ENCODE results near the gene ELP2.

ELP2 gene

DNA sequence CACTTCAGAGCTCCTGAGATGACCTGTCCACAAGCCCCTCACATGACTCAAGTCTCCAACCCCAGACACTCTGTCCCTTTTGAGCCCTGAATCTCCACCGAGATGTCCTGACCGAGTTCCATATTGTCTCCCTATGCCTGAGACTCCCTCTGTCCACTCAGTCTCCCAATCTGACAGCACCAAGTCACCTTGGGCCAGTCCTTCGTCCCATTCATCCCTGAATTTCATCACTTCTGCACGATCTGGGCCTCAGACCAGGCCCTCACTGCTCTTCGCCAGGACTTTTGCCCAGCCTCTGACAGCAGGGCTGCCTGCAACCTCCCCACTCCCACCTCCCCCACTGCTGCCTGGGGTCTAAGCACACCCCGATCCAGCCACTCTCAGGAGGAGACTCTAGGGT lies 53.3 kb downstream of the ELP2 start:
- Histone ChIP-seq H3K36me3 (ENCODE audit: insufficient read depth) (no peaks in the 10 kb centered on the region), H4K20me1 (ENCODE audit: insufficient read depth) (no peaks in the 10 kb centered on the region), H3K27me3 (ENCODE audit: insufficient read depth, low read depth) (no peaks in the 10 kb centered on the region; the same call in 1 of the 2 replicates), H3K79me2 (ENCODE audit: insufficient read depth, low read depth) (no peaks in the 10 kb centered on the region), H3K9ac (no peak overlapping the region), H2AFZ (ENCODE audit: low read depth) (no peak overlapping the region), H3K27ac (no peak overlapping the region), H3K4me1 (ENCODE audit: low read depth, poor library complexity, severe bottlenecking) (peaks cover 3% of the 10 kb centered on the region), H3K4me2 (no peak overlapping the region), H3K4me3 (IDR thresholded peaks at IDR 0.05; ENCODE audit: insufficient read depth, low read depth, low read length) (no peak overlapping the region)
- TF ChIP-seq, protein P1, sequence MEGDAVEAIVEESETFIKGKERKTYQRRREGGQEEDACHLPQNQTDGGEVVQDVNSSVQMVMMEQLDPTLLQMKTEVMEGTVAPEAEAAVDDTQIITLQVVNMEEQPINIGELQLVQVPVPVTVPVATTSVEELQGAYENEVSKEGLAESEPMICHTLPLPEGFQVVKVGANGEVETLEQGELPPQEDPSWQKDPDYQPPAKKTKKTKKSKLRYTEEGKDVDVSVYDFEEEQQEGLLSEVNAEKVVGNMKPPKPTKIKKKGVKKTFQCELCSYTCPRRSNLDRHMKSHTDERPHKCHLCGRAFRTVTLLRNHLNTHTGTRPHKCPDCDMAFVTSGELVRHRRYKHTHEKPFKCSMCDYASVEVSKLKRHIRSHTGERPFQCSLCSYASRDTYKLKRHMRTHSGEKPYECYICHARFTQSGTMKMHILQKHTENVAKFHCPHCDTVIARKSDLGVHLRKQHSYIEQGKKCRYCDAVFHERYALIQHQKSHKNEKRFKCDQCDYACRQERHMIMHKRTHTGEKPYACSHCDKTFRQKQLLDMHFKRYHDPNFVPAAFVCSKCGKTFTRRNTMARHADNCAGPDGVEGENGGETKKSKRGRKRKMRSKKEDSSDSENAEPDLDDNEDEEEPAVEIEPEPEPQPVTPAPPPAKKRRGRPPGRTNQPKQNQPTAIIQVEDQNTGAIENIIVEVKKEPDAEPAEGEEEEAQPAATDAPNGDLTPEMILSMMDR (conservative IDR thresholded peaks at IDR 0.05; ENCODE audit: low read depth, low read length) = no peak

DNA sequence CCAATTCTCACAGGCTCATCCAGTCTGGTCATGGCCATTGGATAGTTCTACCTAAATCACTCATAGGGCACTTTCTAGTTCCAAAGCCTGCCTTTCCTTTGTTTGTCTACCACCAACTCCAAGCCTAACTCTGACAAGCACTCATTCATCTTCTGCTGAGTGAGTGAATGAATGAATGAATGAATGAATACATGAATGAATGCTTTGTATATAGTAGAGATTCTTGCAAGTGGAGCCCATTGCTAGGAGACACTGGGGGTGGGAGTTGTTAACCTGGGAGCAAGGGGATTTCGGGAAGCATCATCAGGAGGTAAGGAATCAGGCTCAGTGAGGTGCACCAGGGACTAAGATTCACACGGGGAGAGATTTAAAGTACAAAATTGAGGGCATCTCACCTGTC lies 54.3 kb downstream of the ELP2 start:
- Histone ChIP-seq H3K9ac (no peak overlapping the region), H2AFZ (ENCODE audit: low read depth) (no peak overlapping the region), H3K27ac (no peak overlapping the region), H3K79me2 (ENCODE audit: insufficient read depth, low read depth) (no peaks in the 10 kb centered on the region), H3K4me3 (IDR thresholded peaks at IDR 0.05; ENCODE audit: insufficient read depth, low read depth, low read length) (no peak overlapping the region), H3K27me3 (ENCODE audit: insufficient read depth, low read depth) (no peaks in the 10 kb centered on the region; the same call in 1 of the 2 replicates), H3K4me1 (ENCODE audit: low read depth, poor library complexity, severe bottlenecking) (peaks cover 3% of the 10 kb centered on the region), H4K20me1 (ENCODE audit: insufficient read depth) (no peaks in the 10 kb centered on the region), H3K4me2 (no peak overlapping the region), H3K36me3 (ENCODE audit: insufficient read depth) (no peaks in the 10 kb centered on the region)
- TF ChIP-seq, protein P1 (conservative IDR thresholded peaks at IDR 0.05; ENCODE audit: low read depth, low read length) = no peak

DNA sequence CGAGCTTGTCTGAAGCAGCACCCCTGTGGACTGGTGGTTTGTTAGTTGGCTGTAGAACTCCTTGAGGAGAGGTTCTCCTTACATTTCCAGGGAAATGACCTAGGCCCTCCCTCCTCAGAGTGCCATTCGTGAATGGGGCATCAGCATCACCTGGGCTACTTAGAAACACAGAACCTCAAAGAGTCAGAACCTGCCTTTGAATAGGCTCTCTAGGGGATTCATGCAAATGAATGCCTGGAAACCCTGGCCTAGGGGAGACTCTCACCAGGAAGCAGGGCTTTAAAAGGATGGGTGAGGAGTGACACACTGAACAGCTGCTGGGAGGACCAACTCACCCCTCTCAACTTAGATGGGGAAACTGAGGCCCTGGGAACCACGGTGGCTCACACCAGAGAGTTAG lies 55.5 kb downstream of the ELP2 start:
- H3K4me3 ChIP-seq (IDR thresholded peaks at IDR 0.05; ENCODE audit: insufficient read depth, low read depth, low read length) = no peak overlapping the region
- no peak overlapping the region for H3K27ac ChIP-seq
- peaks cover 3% of the 10 kb centered on the region for H3K4me1 ChIP-seq (ENCODE audit: low read depth, poor library complexity, severe bottlenecking)
- H4K20me1 ChIP-seq (ENCODE audit: insufficient read depth) = no peaks in the 10 kb centered on the region
- TF ChIP-seq, protein P1 (conservative IDR thresholded peaks at IDR 0.05; ENCODE audit: low read depth, low read length) = no peak
- no peak overlapping the region for H3K4me2 ChIP-seq
- H2AFZ ChIP-seq (ENCODE audit: low read depth) = no peak overlapping the region
- no peak overlapping the region for H3K9ac ChIP-seq
- H3K27me3 ChIP-seq (ENCODE audit: insufficient read depth, low read depth) = no peaks in the 10 kb centered on the region; the same call in 1 of the 2 replicates
- no peaks in the 10 kb centered on the region for H3K36me3 ChIP-seq (ENCODE audit: insufficient read depth)
- no peaks in the 10 kb centered on the region for H3K79me2 ChIP-seq (ENCODE audit: insufficient read depth, low read depth)

DNA sequence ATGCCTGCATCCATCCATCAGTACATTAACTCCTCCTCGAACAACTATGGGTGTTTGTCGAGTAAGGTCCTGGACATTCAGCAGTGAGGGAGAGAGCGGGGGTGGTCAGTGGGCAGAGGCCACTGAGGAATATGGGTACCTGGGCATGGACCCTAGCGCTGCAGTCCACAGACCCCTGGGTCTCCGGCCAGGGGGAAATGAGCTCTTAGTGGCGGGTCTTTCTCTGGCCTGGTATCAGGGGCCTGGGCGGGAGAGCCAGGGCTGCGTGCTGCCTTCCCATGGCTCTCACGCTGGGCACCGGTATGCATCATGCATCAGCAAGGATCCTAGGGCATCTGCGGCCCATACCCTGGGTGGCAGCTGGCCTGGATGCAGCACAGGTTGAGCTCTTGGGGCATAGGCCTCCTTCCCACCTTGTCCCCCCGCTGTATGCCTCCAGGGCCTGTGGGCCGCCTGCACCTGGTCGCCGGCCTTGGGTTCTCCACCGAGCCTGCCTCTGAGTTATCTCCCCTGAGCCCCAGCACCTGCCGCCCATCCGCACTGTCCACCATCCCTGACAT lies 56.3 kb downstream of the ELP2 start:
- no peak overlapping the region for H3K9ac ChIP-seq
- no peaks in the 10 kb centered on the region; the same call in 1 of the 2 replicates for H3K27me3 ChIP-seq (ENCODE audit: insufficient read depth, low read depth)
- no peak overlapping the region for H3K4me2 ChIP-seq
- H3K4me1 ChIP-seq (ENCODE audit: low read depth, poor library complexity, severe bottlenecking) = peaks cover 3% of the 10 kb centered on the region
- no peaks in the 10 kb centered on the region for H3K79me2 ChIP-seq (ENCODE audit: insufficient read depth, low read depth)
- TF ChIP-seq, protein P1 (conservative IDR thresholded peaks at IDR 0.05; ENCODE audit: low read depth, low read length) = no peak
- H3K36me3 ChIP-seq (ENCODE audit: insufficient read depth) = no peaks in the 10 kb centered on the region
- no peak overlapping the region for H3K4me3 ChIP-seq (IDR thresholded peaks at IDR 0.05; ENCODE audit: insufficient read depth, low read depth, low read length)
- H2AFZ ChIP-seq (ENCODE audit: low read depth) = no peak overlapping the region
- no peaks in the 10 kb centered on the region for H4K20me1 ChIP-seq (ENCODE audit: insufficient read depth)
- H3K27ac ChIP-seq = no peak overlapping the region

Data from KMS-11 (cell line).